ENCODE results near the gene SCUBE1.

The SCUBE1 gene

GRCh38 chr22:43389227-43389836 lies 46.2 kb upstream of the SCUBE1 start:
- H3K4me3 ChIP-seq (ENCODE audit: low read depth in 1 of 2, low read length in 1 of 2), result no peak overlapping the region
- no peaks in the 10 kb centered on the region for H3K9me3 ChIP-seq
- no peak for TF ChIP-seq CTCF (IDR thresholded peaks at IDR 0.05)
- peaks cover 30% of the 10 kb centered on the region for H3K27me3 ChIP-seq
- no peaks in the 10 kb centered on the region for H3K36me3 ChIP-seq
- H3K4me1 ChIP-seq (ENCODE audit: control insufficient read depth in 1 of 2, insufficient read depth in 1 of 2, low read depth in 1 of 2, low read length in 1 of 2), result peaks cover 7 to 11% of the 10 kb centered on the region in 2 experiments
- no peak overlapping the region for H3K27ac ChIP-seq

- H3K9me3 ChIP-seq, result no peaks in the 10 kb centered on the region
- H3K36me3 ChIP-seq, result no peaks in the 10 kb centered on the region
- peaks cover 30% of the 10 kb centered on the region for H3K27me3 ChIP-seq
- TF ChIP-seq CTCF (IDR thresholded peaks at IDR 0.05), result peak; percentile 92
- H3K4me1 ChIP-seq (ENCODE audit: control insufficient read depth in 1 of 2, insufficient read depth in 1 of 2, low read depth in 1 of 2, low read length in 1 of 2), result peaks cover 7 to 11% of the 10 kb centered on the region in 2 experiments
- H3K4me3 ChIP-seq (ENCODE audit: low read depth in 1 of 2, low read length in 1 of 2), result no peak overlapping the region
- H3K27ac ChIP-seq, result no peak overlapping the region
Observed at GRCh38 chr22:43388420-43388851, 45.3 kb upstream of the SCUBE1 start.

GRCh38 chr22:43387815-43388214 lies 44.6 kb upstream of the SCUBE1 start:
- TF ChIP-seq CTCF (IDR thresholded peaks at IDR 0.05), result no peak
- Histone ChIP-seq H3K4me3 (ENCODE audit: low read depth in 1 of 2, low read length in 1 of 2) (no peak overlapping the region), H3K27ac (no peak overlapping the region), H3K9me3 (no peaks in the 10 kb centered on the region), H3K4me1 (ENCODE audit: control insufficient read depth in 1 of 2, insufficient read depth in 1 of 2, low read depth in 1 of 2, low read length in 1 of 2) (peaks cover 7 to 11% of the 10 kb centered on the region in 2 experiments), H3K36me3 (no peaks in the 10 kb centered on the region), H3K27me3 (peaks cover 30% of the 10 kb centered on the region)

- peaks cover 30% of the 10 kb centered on the region for H3K27me3 ChIP-seq
- no peak overlapping the region for H3K27ac ChIP-seq
- TF ChIP-seq CTCF (IDR thresholded peaks at IDR 0.05), result peak; percentile 65
- H3K36me3 ChIP-seq, result no peaks in the 10 kb centered on the region
- peaks cover 4 to 8% of the 10 kb centered on the region in 2 experiments for H3K4me1 ChIP-seq (ENCODE audit: control insufficient read depth in 1 of 2, insufficient read depth in 1 of 2, low read depth in 1 of 2, low read length in 1 of 2)
- no peak overlapping the region for H3K4me3 ChIP-seq (ENCODE audit: low read depth in 1 of 2, low read length in 1 of 2)
- no peaks in the 10 kb centered on the region for H3K9me3 ChIP-seq
Observed at GRCh38 chr22:43385770-43386641, 42.8 kb upstream of the SCUBE1 start.

GRCh38 chr22:43384863-43385262 lies 41.7 kb upstream of the SCUBE1 start:
- Histone ChIP-seq H3K27me3 (peaks cover 30% of the 10 kb centered on the region), H3K9me3 (no peaks in the 10 kb centered on the region), H3K4me3 (ENCODE audit: low read depth in 1 of 2, low read length in 1 of 2) (no peak overlapping the region), H3K4me1 (ENCODE audit: control insufficient read depth in 1 of 2, insufficient read depth in 1 of 2, low read depth in 1 of 2, low read length in 1 of 2) (peaks cover 0 to 4% of the 10 kb centered on the region in 2 experiments), H3K36me3 (no peaks in the 10 kb centered on the region), H3K27ac (no peak overlapping the region)
- no peak for TF ChIP-seq CTCF (IDR thresholded peaks at IDR 0.05)
